Measurements from ENCODE around the gene NOXO1. TPM values are rescaled to one million over a fixed set of nuclear protein-coding genes. Genes with fewer than 3 reads are reported as not detected.

The NOXO1 gene
- total RNA-seq, 4 donors from 2014 or later = not detected

DNA sequence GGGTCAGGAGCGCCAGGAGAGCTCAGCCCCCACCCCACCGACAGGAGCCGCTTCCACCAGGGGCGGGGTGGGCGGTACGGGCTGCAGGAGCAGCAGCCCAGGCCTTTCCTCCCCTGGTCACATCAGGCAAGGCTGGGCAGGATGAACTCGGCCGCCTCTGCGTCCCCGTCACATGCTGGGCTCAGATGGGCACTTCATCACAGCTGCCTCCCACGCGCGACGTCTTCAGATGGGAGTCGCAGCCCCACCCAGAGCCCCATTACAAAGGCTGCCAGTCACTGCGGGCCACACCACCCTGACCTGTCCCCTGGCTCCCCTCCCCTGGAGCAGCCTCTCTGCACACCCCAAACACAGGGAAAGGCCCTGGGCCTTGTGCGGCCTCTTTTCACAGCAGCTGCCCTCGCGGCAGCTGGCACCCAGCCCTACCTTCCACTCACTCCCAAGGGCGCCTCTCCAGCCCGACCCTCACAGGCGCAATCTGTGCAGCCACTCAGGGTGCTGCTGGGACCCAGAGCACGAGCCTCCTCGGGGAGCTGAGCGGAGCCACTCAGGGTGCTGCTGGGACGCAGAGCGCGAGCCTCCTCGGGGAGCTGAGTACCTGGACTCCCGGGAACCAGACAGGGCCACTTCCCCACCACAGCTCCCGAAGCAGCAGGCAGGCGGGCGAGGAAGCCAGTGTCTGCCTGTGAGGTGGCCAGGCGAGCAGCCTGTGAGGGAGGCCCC, 23.7 kb upstream of the NOXO1 start:
- Histone ChIP-seq H3K4me1 (peaks cover 21 to 43% of the 10 kb centered on the region in 2 donors), H3K27me3 (no peaks in the 10 kb centered on the region), H3K27ac (no peak overlapping the region), H3K9me3 (no peaks in the 10 kb centered on the region), H3K4me3 (replicated peaks in 1 of 3) (no peak overlapping the region), H3K36me3 (peaks cover 29 to 31% of the 10 kb centered on the region in 2 donors)
- intact Hi-C loops (cut with DNase I) = no loop called here
- WGBS, 2 donors = 80 to 86% methylated on average over 16 to 25 of the region's 34 CpGs
- peak in 1 of 2 donors; percentile 29 for DNase-seq
- TF ChIP-seq POLR2A (IDR thresholded peaks at IDR 0.05) (no peak), CTCF (IDR thresholded peaks at IDR 0.05) (no peak)

GRCh38 chr16:2003827-2004641, 22.8 kb upstream of the NOXO1 start:
- peak; percentile 88 to 90 for DNase-seq
- WGBS, 2 donors = 26 to 53% methylated on average over 16 to 28 of the region's 36 CpGs
- intact Hi-C loops (cut with DNase I) = no loop called here
- peaks cover 21 to 43% of the 10 kb centered on the region in 2 donors for H3K4me1 ChIP-seq
- peak; percentile 73 to 95 (median 90) for TF ChIP-seq CTCF (IDR thresholded peaks at IDR 0.05)
- TF ChIP-seq POLR2A (IDR thresholded peaks at IDR 0.05) = no peak
- no peaks in the 10 kb centered on the region for H3K27me3 ChIP-seq
- H3K36me3 ChIP-seq = peaks cover 38 to 40% of the 10 kb centered on the region in 2 donors
- H3K27ac ChIP-seq = no peak overlapping the region
- H3K4me3 ChIP-seq (replicated peaks in 1 of 3) = no peak overlapping the region
- no peaks in the 10 kb centered on the region for H3K9me3 ChIP-seq

- H3K36me3 ChIP-seq = peaks cover 45 to 47% of the 10 kb centered on the region in 2 donors
- intact Hi-C loops (cut with DNase I) = no loop called here
- no peaks in the 10 kb centered on the region for H3K27me3 ChIP-seq
- no peak for TF ChIP-seq CTCF (IDR thresholded peaks at IDR 0.05)
- no peak for TF ChIP-seq POLR2A (IDR thresholded peaks at IDR 0.05)
- 68 to 83% methylated on average over 5 to 8 of the region's 8 CpGs for WGBS, 2 donors
- H3K27ac ChIP-seq = no peak overlapping the region
- no peak overlapping the region for H3K4me3 ChIP-seq (replicated peaks in 1 of 3)
- peaks cover 15 to 36% of the 10 kb centered on the region in 2 donors for H3K4me1 ChIP-seq
- DNase-seq = no peak
- no peaks in the 10 kb centered on the region for H3K9me3 ChIP-seq
Measured at GRCh38 chr16:2003231-2003826, 22.1 kb upstream of the NOXO1 start.

DNA sequence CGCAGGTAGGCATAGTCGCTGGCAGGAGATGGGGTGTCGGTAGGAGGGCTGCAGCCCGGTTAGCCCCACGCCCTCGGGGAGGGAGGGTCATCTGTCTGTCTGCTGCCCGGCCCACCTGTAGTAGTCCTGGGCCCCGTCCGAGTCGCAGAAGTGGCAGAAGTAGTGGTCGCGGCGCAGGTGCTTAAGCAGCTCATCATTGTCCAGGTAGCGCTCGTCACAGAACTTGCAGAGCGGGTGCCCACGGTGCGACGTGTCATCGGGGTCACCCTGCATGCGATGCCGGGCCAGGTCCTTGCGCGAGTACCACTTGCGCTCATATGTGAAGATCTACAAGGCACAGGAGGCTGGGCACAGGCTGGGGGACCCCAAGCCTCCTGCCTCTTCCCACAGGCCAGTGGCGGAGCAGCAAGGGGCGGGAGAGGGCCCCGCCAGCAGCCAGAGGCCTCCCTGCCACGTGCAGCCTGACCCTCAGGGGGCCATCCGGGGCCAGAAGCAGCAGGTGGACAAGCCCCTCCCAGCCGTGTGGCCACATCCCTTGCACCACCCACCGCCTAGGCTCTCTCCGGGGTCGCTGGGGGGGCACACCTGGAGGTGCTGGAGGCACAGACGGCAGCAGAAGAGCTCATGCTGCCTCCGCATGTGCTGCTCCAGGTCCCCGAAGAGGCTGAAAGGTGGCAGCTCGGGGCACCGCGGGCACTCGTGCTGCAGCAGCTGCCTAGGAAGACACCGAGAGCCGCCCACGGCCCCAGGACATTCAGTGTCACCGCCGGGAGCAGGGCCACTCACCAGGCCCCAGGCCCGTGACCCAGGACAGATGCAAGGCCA, 21.3 kb upstream of the NOXO1 start:
- Histone ChIP-seq H3K27me3 (no peaks in the 10 kb centered on the region), H3K4me1 (peaks cover 8 to 29% of the 10 kb centered on the region in 2 donors), H3K9me3 (no peaks in the 10 kb centered on the region), H3K27ac (no peak overlapping the region), H3K4me3 (replicated peaks in 1 of 3) (no peak overlapping the region), H3K36me3 (peaks cover 51 to 54% of the 10 kb centered on the region in 2 donors)
- intact Hi-C loops (cut with DNase I) = no loop called here
- TF ChIP-seq POLR2A (IDR thresholded peaks at IDR 0.05) = no peak
- TF ChIP-seq CTCF (IDR thresholded peaks at IDR 0.05) = no peak
- 93 to 98% methylated on average over 9 to 29 of the region's 47 CpGs for WGBS, 2 donors
- no peak for DNase-seq

Measured in thyroid gland (tissue), 4 donors.